Measurements from ENCODE around the gene HP. TPM values are rescaled to one million over a fixed set of nuclear protein-coding genes. Genes with fewer than 3 reads are reported as not detected.

The HP gene
- total and polyA plus RNA-seq, 2 of the 13 experiments (the other 11 are each of a cell fraction or from before 2014, with no cell fraction given) = 387 to 524 TPM

GRCh38 chr16:72008424-72009216 lies 45.7 kb upstream of the HP start, which contains the start of gene DHODH (continued):
- TF ChIP-seq ZFP90 (CRISPR knock-in tag; IDR thresholded peaks at IDR 0.05; ENCODE audit: borderline replicate concordance) (peak; percentile 43; the same call in 1 of the 2 replicates), GPBP1L1 (CRISPR knock-in tag; IDR thresholded peaks at IDR 0.05) (no peak), ZFP36L2 (CRISPR knock-in tag; IDR thresholded peaks at IDR 0.05) (no peak), POGK (CRISPR knock-in tag; conservative IDR thresholded peaks at IDR 0.05) (peak; percentile 61; the same call in 1 of the 2 replicates), IKZF1 (IDR thresholded peaks at IDR 0.05) (no peak), ZHX1 (CRISPR knock-in tag; IDR thresholded peaks at IDR 0.05; ENCODE audit: low read depth) (peak; percentile 87; the same call in 1 of the 2 replicates), ATRX (CRISPR knock-in tag; IDR thresholded peaks at IDR 0.05; ENCODE audit: borderline replicate concordance) (no peak), POGZ (CRISPR knock-in tag; IDR thresholded peaks at IDR 0.05) (peak; percentile 83), CEBPB (IDR thresholded peaks at IDR 0.05; ENCODE audit: borderline replicate concordance, low read depth, low read length) (no peak), RELA (CRISPR knock-in tag; IDR thresholded peaks at IDR 0.05) (no peak), FOXK1 (CRISPR knock-in tag; IDR thresholded peaks at IDR 0.05; ENCODE audit: borderline replicate concordance, low read depth) (peak; percentile 56; the same call in 1 of the 2 replicates), ZNF225 (CRISPR knock-in tag; IDR thresholded peaks at IDR 0.05) (peak; percentile 97), HINFP (CRISPR knock-in tag; IDR thresholded peaks at IDR 0.05; ENCODE audit: low read depth) (peak; percentile 65; the same call in 1 of the 2 replicates), KAT8 (CRISPR knock-in tag; IDR thresholded peaks at IDR 0.05) (peak; percentile 89), ZNF589 (CRISPR knock-in tag; conservative IDR thresholded peaks at IDR 0.05) (no peak; the same call in 1 of the 2 replicates), CEBPZ (IDR thresholded peaks at IDR 0.05; ENCODE audit: low read length) (no peak), ZZZ3 (CRISPR knock-in tag; IDR thresholded peaks at IDR 0.05; ENCODE audit: borderline replicate concordance) (peak; percentile 92)

All from HepG2 (cell line).